ENCODE data around the gene NFATC2.

The NFATC2 gene

GRCh38 chr20:51514249-51514648, 28.3 kb downstream of the NFATC2 start:
- H3K79me2 ChIP-seq (ENCODE audit: insufficient read depth, low read length) = peaks cover 12% of the 10 kb centered on the region; the same call in 1 of the 2 replicates
- TF ChIP-seq CTCF (conservative IDR thresholded peaks at IDR 0.05; ENCODE audit: low read length) (no peak), EZH2phosphoT487 (IDR thresholded peaks at IDR 0.05; ENCODE audit: borderline replicate concordance) (no peak)

GRCh38 chr20:51513545-51513944, 29.0 kb downstream of the NFATC2 start:
- Histone ChIP-seq H4K20me1 (ENCODE audit: insufficient read depth, low read length, poor library complexity, severe bottlenecking) (no peaks in the 10 kb centered on the region), H3F3A (ENCODE audit: low read depth) (no peaks in the 10 kb centered on the region), H3K27me3 (ENCODE audit: insufficient read depth, low read length, poor library complexity, severe bottlenecking) (no peaks in the 10 kb centered on the region), H3K9me2 (replicated peaks; ENCODE audit: low read depth, low read length) (no peaks in the 10 kb centered on the region), H2AFZ (ENCODE audit: low read length) (no peak overlapping the region), H3K9me3 (ENCODE audit: insufficient read depth, low read depth, low read length) (no peaks in the 10 kb centered on the region), H3K4me3 (ENCODE audit: low read length, poor library complexity, severe bottlenecking) (no peak overlapping the region), H3K79me2 (ENCODE audit: insufficient read depth, low read length) (peaks cover 12% of the 10 kb centered on the region; the same call in 1 of the 2 replicates), H3K9ac (ENCODE audit: low read depth, low read length, poor library complexity, severe bottlenecking) (no peak overlapping the region), H3K4me1 (ENCODE audit: insufficient read depth, low read length, poor library complexity, severe bottlenecking) (no peaks in the 10 kb centered on the region), H3K36me3 (ENCODE audit: insufficient read depth, low read length) (peaks cover 83% of the 10 kb centered on the region; the same call in 1 of the 2 replicates), H3K4me2 (ENCODE audit: low read depth, low read length, poor library complexity, severe bottlenecking) (no peak overlapping the region)
- TF ChIP-seq EZH2phosphoT487 (IDR thresholded peaks at IDR 0.05; ENCODE audit: borderline replicate concordance) (no peak), CTCF (conservative IDR thresholded peaks at IDR 0.05; ENCODE audit: low read length) (no peak)

More at GRCh38 chr20:51514249-51514648, 28.3 kb downstream of the NFATC2 start:
- no peak overlapping the region for H2AFZ ChIP-seq (ENCODE audit: low read length)
- H3K9me3 ChIP-seq (ENCODE audit: insufficient read depth, low read depth, low read length) = no peaks in the 10 kb centered on the region
- H3K4me1 ChIP-seq (ENCODE audit: insufficient read depth, low read length, poor library complexity, severe bottlenecking) = no peaks in the 10 kb centered on the region
- H4K20me1 ChIP-seq (ENCODE audit: insufficient read depth, low read length, poor library complexity, severe bottlenecking) = no peaks in the 10 kb centered on the region
- H3K4me3 ChIP-seq (ENCODE audit: low read length, poor library complexity, severe bottlenecking) = no peak overlapping the region
- H3K4me2 ChIP-seq (ENCODE audit: low read depth, low read length, poor library complexity, severe bottlenecking) = no peak overlapping the region
- no peaks in the 10 kb centered on the region for H3K27me3 ChIP-seq (ENCODE audit: insufficient read depth, low read length, poor library complexity, severe bottlenecking)
- H3K9ac ChIP-seq (ENCODE audit: low read depth, low read length, poor library complexity, severe bottlenecking) = no peak overlapping the region
- no peaks in the 10 kb centered on the region for H3K9me2 ChIP-seq (replicated peaks; ENCODE audit: low read depth, low read length)
- H3F3A ChIP-seq (ENCODE audit: low read depth) = no peaks in the 10 kb centered on the region
- peaks cover 86% of the 10 kb centered on the region; the same call in 1 of the 2 replicates for H3K36me3 ChIP-seq (ENCODE audit: insufficient read depth, low read length)

GRCh38 chr20:51512645-51513044, 29.9 kb downstream of the NFATC2 start:
- H3K36me3 ChIP-seq (ENCODE audit: insufficient read depth, low read length) = peaks cover 87% of the 10 kb centered on the region; the same call in 1 of the 2 replicates
- peaks cover 2% of the 10 kb centered on the region for H4K20me1 ChIP-seq (ENCODE audit: insufficient read depth, low read length, poor library complexity, severe bottlenecking)
- no peaks in the 10 kb centered on the region for H3K9me2 ChIP-seq (replicated peaks; ENCODE audit: low read depth, low read length)
- H3K79me2 ChIP-seq (ENCODE audit: insufficient read depth, low read length) = peaks cover 9% of the 10 kb centered on the region; the same call in 1 of the 2 replicates
- no peaks in the 10 kb centered on the region for H3F3A ChIP-seq (ENCODE audit: low read depth)
- no peak overlapping the region for H2AFZ ChIP-seq (ENCODE audit: low read length)
- no peak overlapping the region for H3K4me3 ChIP-seq (ENCODE audit: low read length, poor library complexity, severe bottlenecking)
- no peak overlapping the region for H3K9ac ChIP-seq (ENCODE audit: low read depth, low read length, poor library complexity, severe bottlenecking)
- H3K9me3 ChIP-seq (ENCODE audit: insufficient read depth, low read depth, low read length) = no peaks in the 10 kb centered on the region
- TF ChIP-seq CTCF (conservative IDR thresholded peaks at IDR 0.05; ENCODE audit: low read length) (no peak), EZH2phosphoT487 (IDR thresholded peaks at IDR 0.05; ENCODE audit: borderline replicate concordance) (no peak)
- H3K4me2 ChIP-seq (ENCODE audit: low read depth, low read length, poor library complexity, severe bottlenecking) = no peak overlapping the region
- no peaks in the 10 kb centered on the region for H3K4me1 ChIP-seq (ENCODE audit: insufficient read depth, low read length, poor library complexity, severe bottlenecking)
- no peaks in the 10 kb centered on the region for H3K27me3 ChIP-seq (ENCODE audit: insufficient read depth, low read length, poor library complexity, severe bottlenecking)
